A673 (cell line): ENCODE measurements around the gene SLC44A2. TPM values are rescaled to one million over a fixed set of nuclear protein-coding genes. Genes with fewer than 3 reads are reported as not detected.
A peak's percentile ranks its signal among the peaks of the same experiment; 100 is the strongest.
"Not testable (repeated sequence)": the region's sequence is repeated elsewhere in the genome, so short reads cannot be mapped to it uniquely, and the experiment has no call there.

Source experiments
- BruUV-seq: library from RNA; stranded (reverse); fragments of 400-500 nt; replicated peaks from 2 replicates; lab custom pipeline; 2021; lab: Mats Ljungman, UMichigan
- CTCF ChIA-PET: fragments of 300-600 bp; sonication (Branson Sonifier 250); formaldehyde crosslinking; loops from one replicate; lab custom pipeline; 2022; ENCODE audit warnings: antibody characterized with exemption; lab: Charles Lee
- POLR2A ChIA-PET: fragments of 300-600 bp; sonication (Branson Sonifier 250); formaldehyde crosslinking; loops from one replicate; lab custom pipeline; 2022; ENCODE audit warnings: antibody characterized with exemption; ENCODE audit not compliant: low non-redundant PET; lab: Charles Lee
- DNase-seq: peaks from one replicate; pipeline ENCODE4 v3.0.0-alpha.2; 2015; ENCODE audit warnings: low spot score
- H3K27ac ChIP-seq: fragments of 200-600 bp; sonication (generic); 2 replicates; pipeline ENCODE4 v1.5.1; 2016; ENCODE audit warnings: mixed run types, low read depth, mild to moderate bottlenecking, mixed read lengths, antibody characterized with exemption, low read length; ENCODE audit not compliant: poor library complexity, severe bottlenecking
- H3K27me3 ChIP-seq: fragments of 200-600 bp; sonication (generic); replicated peaks from 2 replicates; pipeline ENCODE4 v1.6.1; 2017; ENCODE audit warnings: mixed run types, low read depth, mild to moderate bottlenecking, mixed read lengths, antibody characterized with exemption, low read length; ENCODE audit not compliant: insufficient read depth, poor library complexity
- H3K36me3 ChIP-seq: fragments of 200-600 bp; sonication (generic); 2 replicates; pipeline ENCODE4 v1.6.1; 2016; ENCODE audit warnings: mixed run types, mild to moderate bottlenecking, mixed read lengths, antibody characterized with exemption, low read length; ENCODE audit not compliant: insufficient read depth, poor library complexity, severe bottlenecking
- H3K4me1 ChIP-seq: fragments of 200-600 bp; sonication (generic); 2 replicates; pipeline ENCODE4 v1.6.1; 2017; ENCODE audit warnings: mixed run types, mild to moderate bottlenecking, mixed read lengths, antibody characterized with exemption, low read length; ENCODE audit not compliant: insufficient read depth, poor library complexity, severe bottlenecking
- H3K4me3 ChIP-seq: fragments of 200-600 bp; sonication (generic); 2 replicates; pipeline ENCODE4 v1.5.1; 2016; ENCODE audit warnings: low read depth, mixed run types, mild to moderate bottlenecking, mixed read lengths, low read length; ENCODE audit not compliant: poor library complexity, severe bottlenecking
- H3K9me3 ChIP-seq: fragments of 200-600 bp; sonication (generic); 2 replicates; pipeline ENCODE4 v1.6.1; 2016; ENCODE audit warnings: mixed run types, low read depth, mild to moderate bottlenecking, mixed read lengths, antibody characterized with exemption, low read length; ENCODE audit not compliant: poor library complexity, severe bottlenecking
- CTCF ChIP-seq: fragments of 300-800, 200-600 bp; sonication (generic); conservative IDR thresholded peaks from 2 replicates; pipeline ENCODE4 v1.5.1; 2017; ENCODE audit warnings: low read depth, mild to moderate bottlenecking, antibody characterized with exemption, low read length, moderate library complexity, mixed read lengths
- EZH2 ChIP-seq: fragments of 200-600 bp; sonication (generic); IDR thresholded peaks from 2 replicates; pipeline ENCODE4 v1.6.1; 2017; ENCODE audit warnings: borderline replicate concordance, low read depth, mild to moderate bottlenecking, mixed read lengths, antibody characterized with exemption, low read length; ENCODE audit not compliant: poor library complexity, severe bottlenecking
- intact Hi-C: fragments of 100-400 bp; cut with micrococcal nuclease; formaldehyde crosslinking; loops from one replicate; pipeline ENCODE4 v1.10.0; 2022; ENCODE audit not compliant: unreplicated experiment
- total RNA-seq: library from RNA; stranded (reverse); gene quantifications from 2 replicates; pipeline ENCODE4 v1.2.3, GENCODE V29; 2021

SLC44A2 gene
- total RNA-seq, 1 experiment from 2014 or later, result 35.4 TPM

- Histone ChIP-seq H3K4me3 (no peak overlapping the region), H3K36me3 (peaks cover 48% of the 10 kb centered on the region), H3K9me3 (no peaks in the 10 kb centered on the region), H3K4me1 (peaks cover 28% of the 10 kb centered on the region), H3K27ac (no peak overlapping the region), H3K27me3 (no peaks in the 10 kb centered on the region)
- ChIA-PET CTCF (no interaction called here), POLR2A (interaction anchor here (0.6 kb wide), 1 partner anchor 27 kb away, joined by 3 read pairs; no protein-coding TSS in a partner anchor)
- BruUV-seq, result no TSS peak
- DNase-seq, result no peak
- intact Hi-C loops, result no loop called here
- TF ChIP-seq EZH2 (no peak), CTCF (no peak)
Observed at GRCh38 chr19:10669246-10669645, 43.9 kb downstream of the SLC44A2 start.

DNA sequence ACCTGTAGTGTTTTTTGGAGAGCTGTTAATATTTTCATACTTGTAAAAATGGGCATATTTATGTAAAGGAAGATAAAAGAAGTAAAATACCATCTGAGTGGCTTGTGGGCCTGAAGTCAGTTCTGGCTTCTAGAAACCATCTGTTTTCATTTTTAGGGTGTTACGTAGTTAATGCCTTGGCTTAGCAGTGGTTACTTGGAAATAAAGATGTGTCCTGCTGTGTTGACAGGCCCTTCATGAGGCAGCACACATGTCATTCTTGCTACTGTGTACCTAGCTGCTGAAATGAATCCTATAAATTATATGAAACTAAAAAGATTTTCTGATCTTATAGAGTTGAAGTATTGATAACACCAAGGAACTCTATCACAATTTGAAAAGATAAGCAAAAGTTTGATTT, 44.8 kb downstream of the SLC44A2 start:
- Histone ChIP-seq H3K36me3 (peaks cover 56% of the 10 kb centered on the region), H3K27ac (no peak overlapping the region), H3K4me3 (no peak overlapping the region), H3K27me3 (no peaks in the 10 kb centered on the region), H3K4me1 (peaks cover 28% of the 10 kb centered on the region), H3K9me3 (no peaks in the 10 kb centered on the region)
- ChIA-PET POLR2A (no interaction called here), CTCF (no interaction called here)
- BruUV-seq, result no TSS peak
- intact Hi-C loops, result no loop called here
- TF ChIP-seq EZH2, result no peak
- TF ChIP-seq CTCF, result no peak
- peak; percentile 52 for DNase-seq

DNA sequence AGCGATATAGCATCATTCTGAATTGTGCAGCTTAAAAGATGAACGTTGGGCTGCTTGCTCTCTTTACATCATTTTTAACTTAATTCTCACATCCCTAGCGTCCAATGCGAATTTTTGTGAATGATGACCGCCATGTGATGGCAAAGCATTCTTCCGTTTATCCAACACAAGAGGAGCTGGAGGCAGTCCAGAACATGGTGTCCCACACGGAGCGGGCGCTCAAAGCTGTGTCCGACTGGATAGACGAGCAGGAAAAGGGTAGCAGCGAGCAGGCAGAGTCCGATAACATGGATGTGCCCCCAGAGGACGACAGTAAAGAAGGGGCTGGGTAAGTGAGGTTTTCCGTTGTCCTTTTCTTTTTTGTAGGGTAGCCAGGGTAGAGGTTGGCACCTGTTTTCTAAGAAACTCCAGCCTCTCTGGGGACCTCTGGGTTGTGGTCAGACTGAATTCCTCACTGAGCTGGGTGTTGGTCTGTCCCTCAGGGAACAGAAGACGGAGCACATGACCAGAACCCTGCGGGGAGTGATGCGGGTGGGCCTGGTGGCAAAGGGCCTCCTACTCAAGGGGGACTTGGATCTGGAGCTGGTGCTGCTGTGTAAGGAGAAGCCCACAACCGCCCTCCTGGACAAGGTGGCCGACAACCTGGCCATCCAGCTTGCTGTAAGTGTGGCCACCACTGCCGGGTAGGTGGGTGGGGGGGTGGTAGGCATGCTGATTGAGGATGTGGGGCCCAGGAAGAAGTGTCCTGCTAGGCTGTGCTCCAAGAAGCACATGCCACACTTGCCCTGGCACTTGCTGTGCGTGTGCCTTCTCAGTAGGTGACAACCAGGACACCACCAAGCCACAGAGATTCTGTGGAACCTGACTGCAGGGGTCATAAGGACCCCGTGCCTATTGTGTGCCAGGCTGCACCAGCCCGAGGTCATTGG, 45.8 kb downstream of the SLC44A2 start:
- no peak overlapping the region for H3K4me3 ChIP-seq
- no peak for TF ChIP-seq EZH2
- no peaks in the 10 kb centered on the region for H3K9me3 ChIP-seq
- POLR2A ChIA-PET, result interaction anchor here (0.7 kb wide), 1 partner anchor 220 kb away, joined by 4 read pairs; no protein-coding TSS in a partner anchor
- H3K4me1 ChIP-seq, result peaks cover 24% of the 10 kb centered on the region
- H3K36me3 ChIP-seq, result peaks cover 60% of the 10 kb centered on the region
- DNase-seq, result no peak
- H3K27ac ChIP-seq, result no peak overlapping the region
- TSS peak; percentile 25 for BruUV-seq
- CTCF ChIA-PET, result no interaction called here
- no peaks in the 10 kb centered on the region for H3K27me3 ChIP-seq
- intact Hi-C loops, result no loop called here

DNA sequence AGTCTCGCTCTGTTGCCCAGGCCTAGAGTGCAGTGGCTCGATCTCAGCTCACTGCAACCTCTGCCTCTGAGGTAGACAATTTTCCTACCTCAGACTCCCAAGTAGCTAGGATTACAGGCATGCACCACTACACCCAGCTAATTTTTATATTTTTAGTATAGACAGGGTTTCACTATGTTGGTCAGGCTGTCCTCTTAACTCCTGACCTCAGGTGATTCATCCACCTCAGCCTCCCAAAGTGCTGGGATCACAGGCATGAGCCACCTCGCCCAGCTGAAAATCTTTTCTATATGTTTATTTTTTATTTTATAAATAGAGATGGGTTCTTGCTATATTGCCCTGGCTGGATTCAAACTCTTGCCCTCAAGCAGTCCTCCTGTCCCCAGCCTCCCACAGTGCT, 46.6 kb downstream of the SLC44A2 start:
- H3K4me3 ChIP-seq, BruUV-seq, H3K9me3 ChIP-seq, intact Hi-C loops, H3K27ac ChIP-seq, DNase-seq, H3K27me3 ChIP-seq, CTCF ChIA-PET, POLR2A ChIA-PET: not testable (repeated sequence)
- peaks cover 22% of the 10 kb centered on the region for H3K4me1 ChIP-seq
- peaks cover 59% of the 10 kb centered on the region for H3K36me3 ChIP-seq

DNA sequence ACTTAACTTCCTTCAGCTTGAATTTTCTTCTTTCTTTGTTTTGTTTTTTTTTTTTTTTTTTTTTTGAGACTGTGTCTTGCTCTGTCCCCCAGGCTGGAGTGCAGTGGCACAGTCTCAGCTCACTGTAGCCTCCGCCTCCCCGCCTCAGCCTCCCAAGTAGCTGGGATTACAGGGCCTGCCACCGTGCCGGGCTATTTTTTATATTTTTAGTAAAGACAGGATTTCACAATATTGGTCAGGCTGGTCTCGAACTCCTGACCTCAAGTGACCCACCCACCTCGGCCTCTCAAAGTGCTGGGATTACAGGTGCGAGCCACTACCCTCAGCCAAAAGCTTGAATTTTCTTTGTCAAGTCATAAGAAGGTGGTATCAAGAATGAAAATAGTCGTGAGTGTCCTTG, 49.9 kb downstream of the SLC44A2 start:
- intact Hi-C loops, H3K9me3 ChIP-seq, CTCF ChIA-PET, BruUV-seq, DNase-seq, H3K27me3 ChIP-seq, POLR2A ChIA-PET, H3K4me3 ChIP-seq, H3K4me1 ChIP-seq, H3K27ac ChIP-seq: not testable (repeated sequence)
- H3K36me3 ChIP-seq, result peaks cover 85% of the 10 kb centered on the region
